OCI-LY3 (cell line): ENCODE data around the gene OXA1L.

Experiments used
- EZH2phosphoT487 ChIP-seq: fragments of 200-600 bp; shearing (Covaris generic); IDR thresholded peaks from 2 replicates; pipeline ENCODE4 v1.6.1; 2018; ENCODE audit warnings: antibody characterized with exemption, mixed run types, low read depth
- TF ChIP-seq, protein P1 (sequence below): fragments of 200-600, 300-600 bp; sonication (generic); IDR thresholded peaks from 2 replicates; pipeline ENCODE4 v1.5.1; 2014; ENCODE audit warnings: antibody characterized with exemption, low read length, low read depth

DNA sequence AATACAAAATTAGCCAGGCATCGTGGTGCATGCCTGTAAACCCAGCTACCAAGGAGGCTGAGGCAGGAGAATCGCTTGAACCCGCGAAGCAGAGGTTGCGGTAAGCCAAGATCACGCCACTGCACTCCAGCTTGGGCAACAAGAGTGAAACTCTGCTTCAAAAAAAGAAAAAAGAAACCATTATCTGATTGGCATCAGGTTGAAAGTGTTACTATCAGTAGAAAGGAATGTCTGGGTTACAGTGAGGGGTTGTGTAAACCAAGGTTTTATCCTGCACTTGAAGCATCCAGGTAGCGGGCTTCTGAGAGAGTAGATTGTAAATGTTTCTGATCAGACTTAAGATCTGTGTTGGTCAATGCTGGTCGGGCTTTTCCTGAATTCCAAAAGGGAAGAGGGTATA lies 14.1 kb upstream of the OXA1L start:
- TF ChIP-seq, protein P1, sequence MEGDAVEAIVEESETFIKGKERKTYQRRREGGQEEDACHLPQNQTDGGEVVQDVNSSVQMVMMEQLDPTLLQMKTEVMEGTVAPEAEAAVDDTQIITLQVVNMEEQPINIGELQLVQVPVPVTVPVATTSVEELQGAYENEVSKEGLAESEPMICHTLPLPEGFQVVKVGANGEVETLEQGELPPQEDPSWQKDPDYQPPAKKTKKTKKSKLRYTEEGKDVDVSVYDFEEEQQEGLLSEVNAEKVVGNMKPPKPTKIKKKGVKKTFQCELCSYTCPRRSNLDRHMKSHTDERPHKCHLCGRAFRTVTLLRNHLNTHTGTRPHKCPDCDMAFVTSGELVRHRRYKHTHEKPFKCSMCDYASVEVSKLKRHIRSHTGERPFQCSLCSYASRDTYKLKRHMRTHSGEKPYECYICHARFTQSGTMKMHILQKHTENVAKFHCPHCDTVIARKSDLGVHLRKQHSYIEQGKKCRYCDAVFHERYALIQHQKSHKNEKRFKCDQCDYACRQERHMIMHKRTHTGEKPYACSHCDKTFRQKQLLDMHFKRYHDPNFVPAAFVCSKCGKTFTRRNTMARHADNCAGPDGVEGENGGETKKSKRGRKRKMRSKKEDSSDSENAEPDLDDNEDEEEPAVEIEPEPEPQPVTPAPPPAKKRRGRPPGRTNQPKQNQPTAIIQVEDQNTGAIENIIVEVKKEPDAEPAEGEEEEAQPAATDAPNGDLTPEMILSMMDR: no peak
- no peak for TF ChIP-seq EZH2phosphoT487
